WTC11 (cell line): Measurements from ENCODE around the gene AMTN. TPM values are rescaled to one million over a fixed set of nuclear protein-coding genes. Genes with fewer than 3 reads are reported as not detected.

Experiments used
- ATAC-seq: fragments of 200-7000 bp; cut with Tn5 transposase; 2 replicates; pipeline ENCODE4 v1.10.0; 2021; ENCODE audit warnings: mild to moderate bottlenecking, moderate library complexity
- CTCF ChIA-PET: fragments of 300-600 bp; sonication (Branson Sonifier 250); formaldehyde crosslinking; loops from one replicate; lab custom pipeline; 2021; ENCODE audit warnings: antibody characterized with exemption; lab: Charles Lee
- POLR2A ChIA-PET: fragments of 350-600 bp; sonication (Branson Sonifier 250); formaldehyde crosslinking; loops from one replicate; lab custom pipeline; 2021; ENCODE audit warnings: antibody characterized with exemption; lab: Charles Lee
- DNase-seq: peaks from one replicate; pipeline ENCODE4 v3.0.0; 2021; ENCODE audit warnings: low spot score
- H3K27ac Mint-ChIP-seq: 2 replicates; pipeline ENCODE4 v1.8.0; 2021; ENCODE audit warnings: mixed read lengths
- H3K27me3 Mint-ChIP-seq: 2 replicates; pipeline ENCODE4 v1.8.0; 2021; ENCODE audit warnings: low read depth, mild to moderate bottlenecking, moderate library complexity, mixed read lengths
- H3K36me3 Mint-ChIP-seq: 2 replicates; pipeline ENCODE4 v1.8.0; 2021; ENCODE audit warnings: mixed read lengths
- H3K4me1 Mint-ChIP-seq: 2 replicates; pipeline ENCODE4 v1.8.0; 2022; ENCODE audit warnings: mixed read lengths
- H3K4me3 Mint-ChIP-seq: 2 replicates; pipeline ENCODE4 v1.8.0; 2021; ENCODE audit warnings: mild to moderate bottlenecking, moderate library complexity, mixed read lengths
- H3K9me3 Mint-ChIP-seq: 2 replicates; pipeline ENCODE4 v1.8.0; 2021; ENCODE audit warnings: mixed read lengths
- AFF4 ChIP-seq: sonication (generic); formaldehyde crosslinking; IDR thresholded peaks from 2 replicates; pipeline ENCODE4 v1.8.1; 2023; ENCODE audit warnings: mild to moderate bottlenecking, missing genetic modification reagents, borderline replicate concordance
- ATF2 ChIP-seq: sonication (generic); formaldehyde crosslinking; IDR thresholded peaks from 2 replicates; pipeline ENCODE4 v1.8.1; 2022; ENCODE audit warnings: low read depth, missing genetic modification reagents, borderline replicate concordance
- ATF3 ChIP-seq: sonication (generic); formaldehyde crosslinking; conservative IDR thresholded peaks from 2 replicates; pipeline ENCODE4 v1.8.1; 2022; ENCODE audit warnings: mild to moderate bottlenecking, missing genetic modification reagents
- E2F1 ChIP-seq: sonication (generic); formaldehyde crosslinking; IDR thresholded peaks from 2 replicates; pipeline ENCODE4 v1.8.0; 2022; ENCODE audit warnings: mild to moderate bottlenecking, missing genetic modification reagents
- ELF4 ChIP-seq: sonication (generic); formaldehyde crosslinking; IDR thresholded peaks from 2 replicates; pipeline ENCODE4 v1.8.1; 2022; ENCODE audit warnings: low read depth, mild to moderate bottlenecking, moderate library complexity, missing genetic modification reagents
- FOXJ3 ChIP-seq: sonication (generic); formaldehyde crosslinking; IDR thresholded peaks from 2 replicates; pipeline ENCODE4 v1.9.0; 2021; ENCODE audit warnings: missing genetic modification reagents, mild to moderate bottlenecking, borderline replicate concordance
- FOXK1 ChIP-seq: sonication (generic); formaldehyde crosslinking; IDR thresholded peaks from 2 replicates; pipeline ENCODE4 v1.8.0; 2022; ENCODE audit warnings: mild to moderate bottlenecking, moderate library complexity, missing genetic modification reagents
- HMGA2 ChIP-seq: fragments of 250-450 bp; sonication (Bioruptor Pico); IDR thresholded peaks from 2 replicates; pipeline ENCODE4 v1.4.0; 2021; ENCODE audit warnings: mild to moderate bottlenecking, moderate library complexity
- NFE2L1 ChIP-seq: sonication (generic); formaldehyde crosslinking; IDR thresholded peaks from 2 replicates; pipeline ENCODE4 v1.8.1; 2023; ENCODE audit warnings: missing genetic modification reagents
- SMAD4 ChIP-seq: sonication (generic); formaldehyde crosslinking; IDR thresholded peaks from 2 replicates; pipeline ENCODE4 v1.8.0; 2022; ENCODE audit warnings: mild to moderate bottlenecking, missing genetic modification reagents
- TEAD4 ChIP-seq: sonication (generic); formaldehyde crosslinking; IDR thresholded peaks from 2 replicates; pipeline ENCODE4 v1.8.0; 2022; ENCODE audit warnings: mild to moderate bottlenecking, missing genetic modification reagents
- USF1 ChIP-seq: sonication (generic); formaldehyde crosslinking; IDR thresholded peaks from 2 replicates; pipeline ENCODE4 v1.8.0; 2022; ENCODE audit warnings: mild to moderate bottlenecking, missing genetic modification reagents
- USF2 ChIP-seq: sonication (generic); formaldehyde crosslinking; IDR thresholded peaks from 2 replicates; pipeline ENCODE4 v1.8.1; 2023; ENCODE audit warnings: mild to moderate bottlenecking, missing genetic modification reagents, moderate library complexity
- ZNF232 ChIP-seq: sonication (generic); formaldehyde crosslinking; IDR thresholded peaks from 2 replicates; pipeline ENCODE4 v1.8.0; 2022; ENCODE audit warnings: mild to moderate bottlenecking, missing genetic modification reagents
- ZNF396 ChIP-seq: fragments of 250-450 bp; sonication (Bioruptor Pico); IDR thresholded peaks from 2 replicates; pipeline ENCODE4 v1.8.0; 2021; ENCODE audit warnings: mild to moderate bottlenecking, moderate library complexity, borderline replicate concordance
- total RNA-seq: library from RNA; stranded (reverse); gene quantifications from 3 replicates; pipeline ENCODE4 v1.2.3, GENCODE V29; 2021
- TF ChIP-seq, protein P1 (sequence below): sonication (generic); formaldehyde crosslinking; conservative IDR thresholded peaks from 2 replicates; pipeline ENCODE4 v1.8.1; 2023; ENCODE audit warnings: mild to moderate bottlenecking, low read depth, missing genetic modification reagents, moderate library complexity
- TF ChIP-seq, protein P2 (sequence below): fragments of 200-600 bp; IDR thresholded peaks from 2 replicates; pipeline ENCODE4 v1.8.0; 2022; ENCODE audit warnings: antibody characterized with exemption
- TF ChIP-seq, protein P3 (sequence below): sonication (generic); formaldehyde crosslinking; IDR thresholded peaks from 2 replicates; pipeline ENCODE4 v1.8.0; 2022; ENCODE audit warnings: mild to moderate bottlenecking, missing genetic modification reagents
- TF ChIP-seq, protein P4 (sequence below): sonication (generic); formaldehyde crosslinking; IDR thresholded peaks from 2 replicates; pipeline ENCODE4 v1.8.0; 2023; ENCODE audit warnings: missing genetic modification reagents

The AMTN gene
- total RNA-seq, 1 experiment from 2014 or later, result not detected

DNA sequence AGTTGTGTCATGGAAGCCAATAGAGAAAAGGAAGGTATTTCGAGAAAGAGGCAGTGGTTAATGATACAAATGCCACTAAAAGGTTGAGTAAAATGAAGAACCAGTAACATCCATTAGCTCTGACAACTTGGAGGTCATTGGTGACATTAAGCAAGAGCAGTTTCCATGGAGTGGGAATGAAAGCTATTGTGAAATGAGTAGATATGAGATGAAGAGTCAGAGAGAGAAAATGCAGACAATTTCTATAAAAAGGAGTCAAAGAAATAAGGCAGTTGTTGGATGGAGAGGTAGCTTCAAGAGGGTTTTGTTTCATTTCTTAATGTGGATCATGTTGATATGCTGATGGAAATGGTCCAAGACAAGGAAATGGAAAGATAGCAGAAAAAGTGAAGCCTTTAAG lies 9.6 kb upstream of the AMTN start:
- ChIA-PET CTCF (no interaction called here), POLR2A (no interaction called here)
- H3K4me3 Mint-ChIP-seq, result no peak overlapping the region
- DNase-seq, result no peak
- no peaks in the 10 kb centered on the region for H3K36me3 Mint-ChIP-seq
- no peaks in the 10 kb centered on the region for H3K9me3 Mint-ChIP-seq
- ATAC-seq, result no peak
- TF ChIP-seq NFE2L1 (no peak), ZNF232 (no peak), USF1 (CRISPR knock-in tag) (no peak), TEAD4 (no peak), ZNF396 (CRISPR knock-in tag) (no peak), FOXJ3 (CRISPR knock-in tag) (no peak), AFF4 (CRISPR knock-in tag) (no peak), ELF4 (CRISPR knock-in tag) (no peak), HMGA2 (CRISPR knock-in tag) (no peak), USF2 (no peak), FOXK1 (CRISPR knock-in tag) (no peak), E2F1 (CRISPR knock-in tag) (no peak), ATF2 (CRISPR knock-in tag) (no peak), ATF3 (CRISPR knock-in tag) (no peak), SMAD4 (CRISPR knock-in tag) (no peak)
- TF ChIP-seq, protein P1, sequence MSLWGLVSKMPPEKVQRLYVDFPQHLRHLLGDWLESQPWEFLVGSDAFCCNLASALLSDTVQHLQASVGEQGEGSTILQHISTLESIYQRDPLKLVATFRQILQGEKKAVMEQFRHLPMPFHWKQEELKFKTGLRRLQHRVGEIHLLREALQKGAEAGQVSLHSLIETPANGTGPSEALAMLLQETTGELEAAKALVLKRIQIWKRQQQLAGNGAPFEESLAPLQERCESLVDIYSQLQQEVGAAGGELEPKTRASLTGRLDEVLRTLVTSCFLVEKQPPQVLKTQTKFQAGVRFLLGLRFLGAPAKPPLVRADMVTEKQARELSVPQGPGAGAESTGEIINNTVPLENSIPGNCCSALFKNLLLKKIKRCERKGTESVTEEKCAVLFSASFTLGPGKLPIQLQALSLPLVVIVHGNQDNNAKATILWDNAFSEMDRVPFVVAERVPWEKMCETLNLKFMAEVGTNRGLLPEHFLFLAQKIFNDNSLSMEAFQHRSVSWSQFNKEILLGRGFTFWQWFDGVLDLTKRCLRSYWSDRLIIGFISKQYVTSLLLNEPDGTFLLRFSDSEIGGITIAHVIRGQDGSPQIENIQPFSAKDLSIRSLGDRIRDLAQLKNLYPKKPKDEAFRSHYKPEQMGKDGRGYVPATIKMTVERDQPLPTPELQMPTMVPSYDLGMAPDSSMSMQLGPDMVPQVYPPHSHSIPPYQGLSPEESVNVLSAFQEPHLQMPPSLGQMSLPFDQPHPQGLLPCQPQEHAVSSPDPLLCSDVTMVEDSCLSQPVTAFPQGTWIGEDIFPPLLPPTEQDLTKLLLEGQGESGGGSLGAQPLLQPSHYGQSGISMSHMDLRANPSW (CRISPR knock-in tag), result no peak
- TF ChIP-seq, protein P2, sequence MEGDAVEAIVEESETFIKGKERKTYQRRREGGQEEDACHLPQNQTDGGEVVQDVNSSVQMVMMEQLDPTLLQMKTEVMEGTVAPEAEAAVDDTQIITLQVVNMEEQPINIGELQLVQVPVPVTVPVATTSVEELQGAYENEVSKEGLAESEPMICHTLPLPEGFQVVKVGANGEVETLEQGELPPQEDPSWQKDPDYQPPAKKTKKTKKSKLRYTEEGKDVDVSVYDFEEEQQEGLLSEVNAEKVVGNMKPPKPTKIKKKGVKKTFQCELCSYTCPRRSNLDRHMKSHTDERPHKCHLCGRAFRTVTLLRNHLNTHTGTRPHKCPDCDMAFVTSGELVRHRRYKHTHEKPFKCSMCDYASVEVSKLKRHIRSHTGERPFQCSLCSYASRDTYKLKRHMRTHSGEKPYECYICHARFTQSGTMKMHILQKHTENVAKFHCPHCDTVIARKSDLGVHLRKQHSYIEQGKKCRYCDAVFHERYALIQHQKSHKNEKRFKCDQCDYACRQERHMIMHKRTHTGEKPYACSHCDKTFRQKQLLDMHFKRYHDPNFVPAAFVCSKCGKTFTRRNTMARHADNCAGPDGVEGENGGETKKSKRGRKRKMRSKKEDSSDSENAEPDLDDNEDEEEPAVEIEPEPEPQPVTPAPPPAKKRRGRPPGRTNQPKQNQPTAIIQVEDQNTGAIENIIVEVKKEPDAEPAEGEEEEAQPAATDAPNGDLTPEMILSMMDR, result no peak
- TF ChIP-seq, protein P3, sequence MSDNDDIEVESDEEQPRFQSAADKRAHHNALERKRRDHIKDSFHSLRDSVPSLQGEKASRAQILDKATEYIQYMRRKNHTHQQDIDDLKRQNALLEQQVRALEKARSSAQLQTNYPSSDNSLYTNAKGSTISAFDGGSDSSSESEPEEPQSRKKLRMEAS (CRISPR knock-in tag), result no peak
- TF ChIP-seq, protein P4, sequence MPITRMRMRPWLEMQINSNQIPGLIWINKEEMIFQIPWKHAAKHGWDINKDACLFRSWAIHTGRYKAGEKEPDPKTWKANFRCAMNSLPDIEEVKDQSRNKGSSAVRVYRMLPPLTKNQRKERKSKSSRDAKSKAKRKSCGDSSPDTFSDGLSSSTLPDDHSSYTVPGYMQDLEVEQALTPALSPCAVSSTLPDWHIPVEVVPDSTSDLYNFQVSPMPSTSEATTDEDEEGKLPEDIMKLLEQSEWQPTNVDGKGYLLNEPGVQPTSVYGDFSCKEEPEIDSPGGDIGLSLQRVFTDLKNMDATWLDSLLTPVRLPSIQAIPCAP (CRISPR knock-in tag), result no peak
- no peaks in the 10 kb centered on the region for H3K4me1 Mint-ChIP-seq
- no peak overlapping the region for H3K27ac Mint-ChIP-seq
- H3K27me3 Mint-ChIP-seq, result no peaks in the 10 kb centered on the region
